Smooth muscle cell (in vitro differentiated cells): ENCODE results near the gene ACER1. TPM values are rescaled to one million over a fixed set of nuclear protein-coding genes. Genes with fewer than 3 reads are reported as not detected.
"Not testable (repeated sequence)": the region's sequence is repeated elsewhere in the genome, so short reads cannot be mapped to it uniquely, and the experiment has no call there.

Experiments used
- DNase-seq: peaks from one replicate; lab custom pipeline; 2025; ENCODE audit not compliant: unreplicated experiment; lab: John Stamatoyannopoulos, UW
- H2AFZ ChIP-seq: fragments of 200-600 bp; sonication (generic); 2 replicates; pipeline ENCODE4 v1.6.0; 2016; ENCODE audit warnings: antibody characterized with exemption, low read depth, mild to moderate bottlenecking
- H3F3A ChIP-seq: fragments of 200-600 bp; sonication (generic); 2 replicates; pipeline ENCODE4 v1.6.0; 2017; ENCODE audit warnings: antibody characterized with exemption, low read depth
- H3K27ac ChIP-seq: fragments of 200-600 bp; sonication (generic); 2 replicates; pipeline ENCODE4 v1.5.1; 2016; ENCODE audit warnings: low read depth, mild to moderate bottlenecking
- H3K27me3 ChIP-seq: fragments of 200-600 bp; sonication (generic); 2 replicates; pipeline ENCODE4 v1.6.1; 2016; ENCODE audit warnings: low read depth, mild to moderate bottlenecking
- H3K36me3 ChIP-seq: fragments of 200-600 bp; sonication (generic); 2 replicates; pipeline ENCODE4 v1.5.1; 2016; ENCODE audit warnings: low read depth
- H3K4me1 ChIP-seq: fragments of 200-600 bp; sonication (generic); 2 replicates; pipeline ENCODE4 v1.5.1; 2016; ENCODE audit warnings: low read depth
- H3K4me2 ChIP-seq: fragments of 200-600 bp; sonication (generic); 2 replicates; pipeline ENCODE4 v1.6.0; 2016; ENCODE audit warnings: mild to moderate bottlenecking
- H3K4me3 ChIP-seq: fragments of 200-600 bp; sonication (generic); 2 replicates; pipeline ENCODE4 v1.5.1; 2016; ENCODE audit warnings: mild to moderate bottlenecking
- H3K79me2 ChIP-seq: fragments of 200-600 bp; sonication (generic); 2 replicates; pipeline ENCODE4 v1.6.0; 2016; ENCODE audit warnings: low read depth, mild to moderate bottlenecking
- H3K9ac ChIP-seq: fragments of 200-600 bp; sonication (generic); 2 replicates; pipeline ENCODE4 v1.6.0; 2016; ENCODE audit warnings: low read depth
- H3K9me3 ChIP-seq: fragments of 200-600 bp; sonication (generic); replicated peaks from 2 replicates; pipeline ENCODE4 v1.5.1; 2016; ENCODE audit warnings: low read depth
- H4K20me1 ChIP-seq: fragments of 200-600 bp; sonication (generic); 2 replicates; pipeline ENCODE4 v1.6.0; 2016; ENCODE audit warnings: low read depth
- WGBS: methylation state at CpG from one replicate; pipeline ENCODE4 v1.1.7; 2016; ENCODE audit warnings: low lambda C conversion rate; 5-methylcytosine and 5-hydroxymethylcytosine counted together
- polyA plus RNA-seq: library from polyadenylated mRNA; unstranded; fragments of >200 nt; fragmentation: Nextera tagmentation; extraction: Ambion mirVana; gene quantifications from 2 replicates; pipeline ENCODE4 v1.2.1, GENCODE V29; 2016
- total RNA-seq: library from RNA; depleted of rRNA; stranded (reverse); fragments of >200 nt; gene quantifications from 2 replicates; pipeline ENCODE4 v1.2.3, GENCODE V29; 2014
- TF ChIP-seq, protein P1 (sequence below): fragments of 200-600 bp; sonication (generic); IDR thresholded peaks from 2 replicates; pipeline ENCODE4 v1.5.1; 2017; ENCODE audit warnings: borderline replicate concordance, mild to moderate bottlenecking, antibody characterized with exemption; ENCODE audit not compliant: insufficient read depth, poor library complexity, severe bottlenecking

The ACER1 gene
- total and polyA plus RNA-seq, 2 experiments from 2014 or later, result not detected

- Histone ChIP-seq H3K4me2 (no peak overlapping the region), H4K20me1 (no peaks in the 10 kb centered on the region), H3K27me3 (no peaks in the 10 kb centered on the region), H3K79me2 (no peaks in the 10 kb centered on the region), H3K4me1 (no peaks in the 10 kb centered on the region), H3K4me3 (no peak overlapping the region), H3K27ac (no peak overlapping the region), H3K9ac (no peak overlapping the region), H3K36me3 (no peaks in the 10 kb centered on the region), H3F3A (no peaks in the 10 kb centered on the region), H2AFZ (no peak overlapping the region), H3K9me3 (no peaks in the 10 kb centered on the region)
- TF ChIP-seq, protein P1, sequence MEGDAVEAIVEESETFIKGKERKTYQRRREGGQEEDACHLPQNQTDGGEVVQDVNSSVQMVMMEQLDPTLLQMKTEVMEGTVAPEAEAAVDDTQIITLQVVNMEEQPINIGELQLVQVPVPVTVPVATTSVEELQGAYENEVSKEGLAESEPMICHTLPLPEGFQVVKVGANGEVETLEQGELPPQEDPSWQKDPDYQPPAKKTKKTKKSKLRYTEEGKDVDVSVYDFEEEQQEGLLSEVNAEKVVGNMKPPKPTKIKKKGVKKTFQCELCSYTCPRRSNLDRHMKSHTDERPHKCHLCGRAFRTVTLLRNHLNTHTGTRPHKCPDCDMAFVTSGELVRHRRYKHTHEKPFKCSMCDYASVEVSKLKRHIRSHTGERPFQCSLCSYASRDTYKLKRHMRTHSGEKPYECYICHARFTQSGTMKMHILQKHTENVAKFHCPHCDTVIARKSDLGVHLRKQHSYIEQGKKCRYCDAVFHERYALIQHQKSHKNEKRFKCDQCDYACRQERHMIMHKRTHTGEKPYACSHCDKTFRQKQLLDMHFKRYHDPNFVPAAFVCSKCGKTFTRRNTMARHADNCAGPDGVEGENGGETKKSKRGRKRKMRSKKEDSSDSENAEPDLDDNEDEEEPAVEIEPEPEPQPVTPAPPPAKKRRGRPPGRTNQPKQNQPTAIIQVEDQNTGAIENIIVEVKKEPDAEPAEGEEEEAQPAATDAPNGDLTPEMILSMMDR, result peak; percentile 57
- DNase-seq, result no peak
- WGBS, result 77% methylated on average over 4 of the region's 4 CpGs
Observed at GRCh38 chr19:6354098-6354674, 20.8 kb upstream of the ACER1 start.

- no peaks in the 10 kb centered on the region for H3K4me1 ChIP-seq
Observed at GRCh38 chr19:6352381-6353165, 19.2 kb upstream of the ACER1 start.

DNA sequence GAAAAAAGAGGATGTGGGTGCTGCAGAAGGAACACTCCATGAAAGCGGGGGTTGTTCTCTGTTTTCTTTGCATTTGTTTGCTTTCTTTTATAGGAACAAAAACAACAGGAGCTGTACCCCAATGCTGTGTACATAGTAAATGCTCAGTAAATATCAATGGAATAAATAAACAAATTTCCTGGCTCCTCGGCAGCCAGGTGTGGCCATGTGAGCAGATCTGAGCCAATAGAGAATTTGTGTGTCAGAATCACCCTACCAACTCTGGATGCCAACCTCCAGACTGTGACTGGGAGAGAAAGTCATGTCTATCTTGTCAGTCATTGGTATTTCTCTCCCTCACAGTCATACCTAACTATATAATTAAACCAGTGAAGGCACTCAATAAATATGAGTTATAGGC is 17.3 kb upstream of the ACER1 start:
- Histone ChIP-seq H3K9ac (no peak overlapping the region), H3K79me2 (no peaks in the 10 kb centered on the region), H3F3A (no peaks in the 10 kb centered on the region), H3K4me2 (no peak overlapping the region), H4K20me1 (no peaks in the 10 kb centered on the region), H3K4me1 (no peaks in the 10 kb centered on the region), H3K4me3 (no peak overlapping the region), H3K27ac (no peak overlapping the region), H3K9me3 (no peaks in the 10 kb centered on the region), H3K36me3 (no peaks in the 10 kb centered on the region), H2AFZ (no peak overlapping the region), H3K27me3 (peaks cover 3% of the 10 kb centered on the region)
- DNase-seq, result no peak
- TF ChIP-seq, protein P1, result no peak
- 94% methylated on average over 2 of the region's 2 CpGs for WGBS

More at GRCh38 chr19:6352381-6353165, 19.2 kb upstream of the ACER1 start:
- no peak overlapping the region for H3K4me2 ChIP-seq
- no peak overlapping the region for H2AFZ ChIP-seq
- H4K20me1 ChIP-seq, result no peaks in the 10 kb centered on the region
- no peak overlapping the region for H3K9ac ChIP-seq
- WGBS, result 88% methylated on average over 2 of the region's 2 CpGs
- H3K4me3 ChIP-seq, result no peak overlapping the region
- H3K9me3 ChIP-seq, result no peaks in the 10 kb centered on the region
- H3K79me2 ChIP-seq, result no peaks in the 10 kb centered on the region
- H3K36me3 ChIP-seq, result no peaks in the 10 kb centered on the region
- TF ChIP-seq, protein P1, result no peak
- DNase-seq, result no peak
- H3F3A ChIP-seq, result no peaks in the 10 kb centered on the region
- H3K27ac ChIP-seq, result no peak overlapping the region
- H3K27me3 ChIP-seq, result peaks cover 3% of the 10 kb centered on the region

- H3K9me3 ChIP-seq, H3K79me2 ChIP-seq, H3F3A ChIP-seq, H2AFZ ChIP-seq, H3K4me3 ChIP-seq, H3K36me3 ChIP-seq, H3K4me1 ChIP-seq, H3K9ac ChIP-seq, H3K27ac ChIP-seq, H3K27me3 ChIP-seq, H4K20me1 ChIP-seq, DNase-seq, H3K4me2 ChIP-seq: not testable (repeated sequence)
- 75% methylated on average over 2 of the region's 2 CpGs for WGBS
Observed at GRCh38 chr19:6349271-6349670, 15.9 kb upstream of the ACER1 start.
